HepG2 (cell line): ENCODE results near the gene OSCP1. TPM values are rescaled to one million over a fixed set of nuclear protein-coding genes. Genes with fewer than 3 reads are reported as not detected.

Experiments
- ATF5 ChIP-seq: sonication (generic); formaldehyde crosslinking; IDR thresholded peaks from 2 replicates; pipeline ENCODE4 v1.4.0; 2020; ENCODE audit warnings: mild to moderate bottlenecking, low read depth, missing genetic modification reagents
- BCL6 ChIP-seq: IDR thresholded peaks from 2 replicates; pipeline ENCODE4 v1.6.1; 2016; ENCODE audit warnings: missing genetic modification reagents, missing compliant biosample characterization
- CBX5 ChIP-seq: sonication (generic); formaldehyde crosslinking; IDR thresholded peaks from 2 replicates; pipeline ENCODE4 v1.4.0; 2020; ENCODE audit warnings: missing genetic modification reagents, borderline replicate concordance
- DMTF1 ChIP-seq: sonication (generic); formaldehyde crosslinking; IDR thresholded peaks from 2 replicates; pipeline ENCODE4 v1.4.0; 2020; ENCODE audit warnings: mild to moderate bottlenecking, missing genetic modification reagents
- GFI1 ChIP-seq: sonication (generic); formaldehyde crosslinking; IDR thresholded peaks from 2 replicates; pipeline ENCODE4 v1.5.0; 2020; ENCODE audit warnings: missing genetic modification reagents, mild to moderate bottlenecking, borderline replicate concordance
- KDM2A ChIP-seq: sonication (generic); formaldehyde crosslinking; IDR thresholded peaks from 2 replicates; pipeline ENCODE4 v1.4.0; 2020; ENCODE audit warnings: low read depth, missing genetic modification reagents, borderline replicate concordance
- KLF12 ChIP-seq: sonication (generic); formaldehyde crosslinking; IDR thresholded peaks from 2 replicates; pipeline ENCODE4 v1.4.0; 2020; ENCODE audit warnings: missing genetic modification reagents, borderline replicate concordance
- KLF16 ChIP-seq, 2 experiments: sonication (generic) in 1 of 2; formaldehyde crosslinking in 1 of 2; IDR thresholded peaks; 2 replicates each; pipeline versions ENCODE4 v1.6.1 to v1.8.0; 2016 to 2023; ENCODE audit warnings: missing genetic modification reagents in 2 of 2, missing compliant biosample characterization in 1 of 2
- MED1 ChIP-seq: sonication (generic); formaldehyde crosslinking; IDR thresholded peaks from 2 replicates; pipeline ENCODE4 v1.4.0; 2020; ENCODE audit warnings: missing genetic modification reagents
- MED8 ChIP-seq: sonication (generic); formaldehyde crosslinking; IDR thresholded peaks from 2 replicates; pipeline ENCODE4 v1.8.1; 2023; ENCODE audit warnings: mild to moderate bottlenecking, missing genetic modification reagents; ENCODE audit not compliant: insufficient replicate concordance
- MIXL1 ChIP-seq: IDR thresholded peaks from 2 replicates; pipeline ENCODE4 v1.6.1; 2016
- MYNN ChIP-seq: sonication (generic); formaldehyde crosslinking; IDR thresholded peaks from 2 replicates; pipeline ENCODE4 v1.4.0; 2020; ENCODE audit warnings: mild to moderate bottlenecking, low read depth, missing genetic modification reagents
- NCOA5 ChIP-seq: sonication (generic); formaldehyde crosslinking; IDR thresholded peaks from 2 replicates; pipeline ENCODE4 v1.4.0; 2020; ENCODE audit warnings: missing genetic modification reagents
- NR2F2 ChIP-seq: IDR thresholded peaks from 2 replicates; pipeline ENCODE4 v1.6.1; 2012; ENCODE audit warnings: low read depth, inconsistent platforms, borderline replicate concordance
- RBAK ChIP-seq: sonication (generic); formaldehyde crosslinking; IDR thresholded peaks from 2 replicates; pipeline ENCODE4 v1.5.1; 2020; ENCODE audit warnings: mild to moderate bottlenecking, missing genetic modification reagents
- SOX5 ChIP-seq: IDR thresholded peaks from 2 replicates; pipeline ENCODE4 v1.6.1; 2016; ENCODE audit warnings: borderline replicate concordance
- ZBTB20 ChIP-seq: sonication (generic); formaldehyde crosslinking; IDR thresholded peaks from 2 replicates; pipeline ENCODE4 v1.8.1; 2023; ENCODE audit warnings: missing genetic modification reagents, low read depth, mild to moderate bottlenecking, borderline replicate concordance
- ZGPAT ChIP-seq: IDR thresholded peaks from 2 replicates; pipeline ENCODE4 v1.6.1; 2016; ENCODE audit warnings: mild to moderate bottlenecking
- ZNF136 ChIP-seq: sonication (generic); formaldehyde crosslinking; IDR thresholded peaks from 2 replicates; pipeline ENCODE4 v1.8.1; 2022; ENCODE audit warnings: low read depth, mild to moderate bottlenecking, moderate library complexity, missing genetic modification reagents
- ZNF510 ChIP-seq: sonication (generic); formaldehyde crosslinking; IDR thresholded peaks from 2 replicates; pipeline ENCODE4 v1.4.0; 2020; ENCODE audit warnings: low read depth, mild to moderate bottlenecking, missing genetic modification reagents
- ZNF564 ChIP-seq: sonication (generic); formaldehyde crosslinking; IDR thresholded peaks from 2 replicates; pipeline ENCODE4 v1.8.1; 2023; ENCODE audit warnings: mild to moderate bottlenecking, missing genetic modification reagents
- ZNF672 ChIP-seq: sonication (generic); formaldehyde crosslinking; IDR thresholded peaks from 2 replicates; pipeline ENCODE4 v1.8.1; 2022; ENCODE audit warnings: missing genetic modification reagents
- ZNF724P ChIP-seq: sonication (generic); formaldehyde crosslinking; IDR thresholded peaks from 2 replicates; pipeline ENCODE4 v1.8.0; 2022; ENCODE audit warnings: missing genetic modification reagents, borderline replicate concordance
- ZNF747 ChIP-seq: sonication (generic); formaldehyde crosslinking; IDR thresholded peaks from 2 replicates; pipeline ENCODE4 v1.8.1; 2023; ENCODE audit warnings: missing genetic modification reagents, mild to moderate bottlenecking, borderline replicate concordance
- ZNF775 ChIP-seq: sonication (generic); formaldehyde crosslinking; IDR thresholded peaks from 2 replicates; pipeline ENCODE4 v1.4.0; 2020; ENCODE audit warnings: missing genetic modification reagents, mild to moderate bottlenecking, moderate library complexity, borderline replicate concordance
- ZNF883 ChIP-seq: sonication (generic); formaldehyde crosslinking; IDR thresholded peaks from 2 replicates; pipeline ENCODE4 v1.5.1; 2020; ENCODE audit warnings: mild to moderate bottlenecking, missing genetic modification reagents; ENCODE audit errors: not compliant biosample characterization
- polyA plus RNA-seq, 8 experiments: library from polyadenylated mRNA; depleted of rRNA in 3 of 8; stranded (reverse) in 7 of 8; unstranded in 1 of 8; fragments of >200 nt; fragmentation: Illumina TruSeq in 4 of 8; extraction: Trizol in 4 of 8; gene quantifications; 2 replicates each; pipeline versions ENCODE4 v1.2.1 to v1.2.3, GENCODE V29; 2011 to 2016; ENCODE audit warnings: low read depth in 4 of 8, missing spikeins in 1 of 8, mixed read lengths in 1 of 8; ENCODE audit not compliant: insufficient read depth in 1 of 8
- total RNA-seq, 5 experiments: library from RNA; depleted of rRNA; stranded (reverse); fragments of >200 nt; fragmentation: Illumina TruSeq; extraction: Trizol; gene quantifications; 2 replicates each; pipeline ENCODE4 v1.2.3, GENCODE V29; 2016; ENCODE audit warnings: low read depth in 1 of 5

Gene OSCP1
- total and polyA plus RNA-seq, 2 of the 13 experiments (the other 11 are each of a cell fraction or from before 2014, with no cell fraction given), result 0.60 to 0.84 TPM

DNA sequence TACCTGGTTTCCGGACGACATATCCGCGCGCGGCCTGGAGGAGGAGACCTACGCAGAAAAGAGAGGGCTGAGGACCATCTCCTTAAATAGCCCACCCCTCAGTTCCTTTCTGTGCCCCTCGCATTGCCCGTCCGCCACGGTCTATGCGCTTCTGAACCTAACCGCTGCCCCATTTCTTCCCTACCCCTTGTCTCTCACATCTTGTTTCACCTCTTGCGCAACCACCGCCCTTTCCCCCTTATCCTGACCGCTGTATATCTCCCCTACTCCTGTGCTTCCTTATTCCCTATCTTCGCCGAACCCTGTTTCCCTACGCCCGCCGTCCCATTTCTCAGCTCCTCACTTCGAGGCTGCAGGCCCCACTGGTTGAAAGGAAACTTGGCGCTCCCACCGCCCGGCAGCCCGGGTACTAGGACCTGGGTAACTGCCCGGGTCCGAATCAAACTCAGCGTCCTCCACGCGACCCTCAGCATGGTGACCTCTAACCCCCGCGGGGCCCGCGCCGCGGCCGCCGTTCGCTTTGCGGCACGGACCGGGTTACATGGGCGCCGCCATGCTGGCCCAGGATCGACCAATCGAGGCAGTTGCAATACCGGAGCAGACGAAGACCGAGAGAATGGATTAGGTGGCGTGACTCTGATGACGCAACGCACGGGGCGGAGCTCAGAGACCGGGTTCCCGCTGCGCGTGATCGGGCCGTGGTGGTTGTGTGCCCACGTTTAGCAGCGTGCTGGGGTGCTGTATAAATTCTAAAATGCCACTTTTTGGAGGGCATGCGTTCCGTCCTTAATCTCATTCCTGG is 13.8 kb upstream of the OSCP1 start, which contains the start of gene MRPS15 (continued):
- TF ChIP-seq KLF16 (CRISPR knock-in tag; IDR thresholded peaks at IDR 0.05) (peak in 1 of 2 experiments; percentile 98; a peak in 2 of 4 replicates), NCOA5 (CRISPR knock-in tag) (0 out of 2 replicates have a peak, but pooled peaks have one; percentile 68), KLF12 (CRISPR knock-in tag) (no peak), ZGPAT (CRISPR knock-in tag) (peak; percentile 93), GFI1 (peak; percentile 80; the same call in 1 of the 2 replicates), ZNF564 (CRISPR knock-in tag) (peak; percentile 32; the same call in 1 of the 2 replicates), ZNF775 (CRISPR knock-in tag) (no peak), ZNF136 (CRISPR knock-in tag) (no peak), MED1 (CRISPR knock-in tag) (peak; percentile 93), ZNF724P (peak; percentile 88; the same call in 1 of the 2 replicates), ZNF747 (CRISPR knock-in tag) (peak; percentile 98), DMTF1 (CRISPR knock-in tag) (no peak), MIXL1 (CRISPR knock-in tag) (peak; percentile 94), ZBTB20 (CRISPR knock-in tag) (peak; percentile 71; the same call in 1 of the 2 replicates), ZNF510 (CRISPR knock-in tag) (no peak; the same call in 1 of the 2 replicates), MYNN (peak; percentile 66; the same call in 1 of the 2 replicates), RBAK (CRISPR knock-in tag) (peak; percentile 21; the same call in 1 of the 2 replicates), ATF5 (no peak), NR2F2 (peak; percentile 67), SOX5 (CRISPR knock-in tag) (peak; percentile 77), ZNF883 (CRISPR knock-in tag) (peak; percentile 83), CBX5 (peak; percentile 89; the same call in 1 of the 2 replicates), BCL6 (CRISPR knock-in tag) (peak; percentile 52; the same call in 1 of the 2 replicates), KDM2A (CRISPR knock-in tag) (peak; percentile 99), MED8 (CRISPR knock-in tag) (peak; percentile 60), ZNF672 (CRISPR knock-in tag) (no peak)
